Fibroblast of lung (primary cell): ENCODE measurements around the gene INTU. TPM values are rescaled to one million over a fixed set of nuclear protein-coding genes. Genes with fewer than 3 reads are reported as not detected.
A peak's percentile ranks its signal among the peaks of the same experiment; 100 is the strongest.
"Not testable (repeated sequence)": the region's sequence is repeated elsewhere in the genome, so short reads cannot be mapped to it uniquely, and the experiment has no call there.

Experiments used
- DNase-seq, 2 donors: peaks; one replicate each; pipeline versions ENCODE4 v3.0.0 to v3.0.0-alpha.2; 2010; ENCODE audit warnings: low read depth in 2 of 2
- H2AFZ ChIP-seq: 2 replicates; pipeline ENCODE4 v1.5.1; 2012; ENCODE audit warnings: low read length, control low read depth, inconsistent platforms
- H3K27ac ChIP-seq: 2 replicates; pipeline ENCODE4 v1.5.1; 2011; ENCODE audit warnings: low read length, control low read depth; ENCODE audit not compliant: insufficient read depth
- H3K27me3 ChIP-seq: 2 replicates; pipeline ENCODE4 v1.5.1; 2011; ENCODE audit warnings: mild to moderate bottlenecking, low read length; ENCODE audit not compliant: control insufficient read depth, insufficient read depth
- H3K36me3 ChIP-seq: 2 replicates; pipeline ENCODE4 v1.5.1; 2011; ENCODE audit warnings: low read length; ENCODE audit not compliant: control insufficient read depth, insufficient read depth
- H3K4me1 ChIP-seq: 2 replicates; pipeline ENCODE4 v1.5.1; 2011; ENCODE audit warnings: low read length; ENCODE audit not compliant: control insufficient read depth, insufficient read depth; ENCODE audit errors: extremely low read depth
- H3K4me2 ChIP-seq: 2 replicates; pipeline ENCODE4 v1.5.1; 2011; ENCODE audit warnings: low read length, control low read depth; ENCODE audit not compliant: insufficient read depth; ENCODE audit errors: extremely low read depth
- H3K4me3 ChIP-seq, 4 experiments: fragments of 200-600 bp in 1 of 4; sonication (generic) in 1 of 4; replicated peaks in 1 of 4; 2 replicates each; pipeline ENCODE4 v1.5.1; 2011 to 2016; ENCODE audit warnings: low read length in 4 of 4, low read depth in 3 of 4, mild to moderate bottlenecking in 3 of 4, control low read depth in 2 of 4, inconsistent platforms in 1 of 4, mixed read lengths in 1 of 4; ENCODE audit not compliant: insufficient read depth in 1 of 4; ENCODE audit errors: control extremely low read depth in 1 of 4
- H3K79me2 ChIP-seq: 2 replicates; pipeline ENCODE4 v1.5.1; 2012; ENCODE audit warnings: mild to moderate bottlenecking, low read length, inconsistent platforms; ENCODE audit not compliant: control insufficient read depth, insufficient read depth
- H3K9ac ChIP-seq: 2 replicates; pipeline ENCODE4 v1.5.1; 2011; ENCODE audit warnings: mild to moderate bottlenecking, low read length, control low read depth; ENCODE audit not compliant: insufficient read depth
- H3K9me3 ChIP-seq: 2 replicates; pipeline ENCODE4 v1.5.1; 2012; ENCODE audit warnings: low read depth, low read length; ENCODE audit not compliant: control insufficient read depth, insufficient read depth
- H4K20me1 ChIP-seq: 2 replicates; pipeline ENCODE4 v1.5.1; 2011; ENCODE audit warnings: low read length; ENCODE audit not compliant: control insufficient read depth, insufficient read depth; ENCODE audit errors: extremely low read depth
- EZH2 ChIP-seq: IDR thresholded peaks from 2 replicates; pipeline ENCODE4 v1.5.1; 2012; ENCODE audit warnings: low read length, control low read depth, mild to moderate bottlenecking; ENCODE audit errors: missing control alignments
- polyA minus RNA-seq: library from RNA; depleted of rRNA, polyadenylated mRNA; stranded (reverse); fragments of >200 nt; gene quantifications from 2 replicates; pipeline ENCODE4 v1.2.3, GENCODE V29; 2011; ENCODE audit warnings: low replicate concordance
- polyA plus RNA-seq, 2 donors: library from polyadenylated mRNA; depleted of rRNA in 1 of 2; stranded (reverse) in 1 of 2; unstranded in 1 of 2; fragments of >200 nt; gene quantifications; 2 replicates each; pipeline ENCODE4 v1.2.1, GENCODE V29; 2011 to 2012; ENCODE audit warnings: missing spikeins in 1 of 2
- total RNA-seq: library from RNA; depleted of rRNA; stranded (reverse); fragments of >200 nt; gene quantifications from 2 replicates; pipeline ENCODE4 v1.2.1, GENCODE V29; 2014
- TF ChIP-seq, protein P1 (sequence below), 2 donors: IDR thresholded peaks in 1 of 2; conservative IDR thresholded peaks in 1 of 2; 1 replicate in 1 of 2; 2 replicates in 1 of 2; pipeline ENCODE4 v1.5.1; 2011 to 2012; ENCODE audit warnings: low read length in 2 of 2, control low read depth in 1 of 2, inconsistent platforms in 1 of 2, low read depth in 1 of 2, mild to moderate bottlenecking in 1 of 2

The INTU gene
- total RNA-seq (9.5 and 9.6 TPM in 2 replicates), polyA plus RNA-seq (2.4 and 5.6 TPM in 2 replicates), polyA minus RNA-seq (1.3 and 2.5 TPM in 2 replicates)
- 1.3 and 2.5 TPM in 2 replicates for polyA plus RNA-seq (2012)

- Histone ChIP-seq H3K4me2 (peak within 1 kb of the TSS; percentile 99), H3K4me1 (peaks cover 3% of the 10 kb centered on the region), H3K4me3 (peak within 1 kb of the TSS; percentile 63 to 92 (median 70)), H3K9ac (peak within 1 kb of the TSS; percentile 59), H3K79me2 (no peaks in the 10 kb centered on the region), H2AFZ (peak within 1 kb of the TSS; percentile 95), H4K20me1 (no peaks in the 10 kb centered on the region), H3K27me3 (no peaks in the 10 kb centered on the region), H3K36me3 (no peaks in the 10 kb centered on the region), H3K27ac (peak within 1 kb of the TSS; percentile 66), H3K9me3 (no peaks in the 10 kb centered on the region)
- TF ChIP-seq, protein P1, sequence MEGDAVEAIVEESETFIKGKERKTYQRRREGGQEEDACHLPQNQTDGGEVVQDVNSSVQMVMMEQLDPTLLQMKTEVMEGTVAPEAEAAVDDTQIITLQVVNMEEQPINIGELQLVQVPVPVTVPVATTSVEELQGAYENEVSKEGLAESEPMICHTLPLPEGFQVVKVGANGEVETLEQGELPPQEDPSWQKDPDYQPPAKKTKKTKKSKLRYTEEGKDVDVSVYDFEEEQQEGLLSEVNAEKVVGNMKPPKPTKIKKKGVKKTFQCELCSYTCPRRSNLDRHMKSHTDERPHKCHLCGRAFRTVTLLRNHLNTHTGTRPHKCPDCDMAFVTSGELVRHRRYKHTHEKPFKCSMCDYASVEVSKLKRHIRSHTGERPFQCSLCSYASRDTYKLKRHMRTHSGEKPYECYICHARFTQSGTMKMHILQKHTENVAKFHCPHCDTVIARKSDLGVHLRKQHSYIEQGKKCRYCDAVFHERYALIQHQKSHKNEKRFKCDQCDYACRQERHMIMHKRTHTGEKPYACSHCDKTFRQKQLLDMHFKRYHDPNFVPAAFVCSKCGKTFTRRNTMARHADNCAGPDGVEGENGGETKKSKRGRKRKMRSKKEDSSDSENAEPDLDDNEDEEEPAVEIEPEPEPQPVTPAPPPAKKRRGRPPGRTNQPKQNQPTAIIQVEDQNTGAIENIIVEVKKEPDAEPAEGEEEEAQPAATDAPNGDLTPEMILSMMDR (conservative IDR thresholded peaks at IDR 0.05 in 1 of 2, IDR thresholded peaks at IDR 0.05 in 1 of 2; ENCODE audit: low read depth in 1 of 2, low read length in 2 of 2): no peak
- TF ChIP-seq EZH2: no peak
- peak; percentile 96 to 98 for DNase-seq
Measured at GRCh38 chr4:127632420-127633403, at the start of gene INTU. Gene INTU, plus strand, starts transcription at chr4:127632957. Its CDS starts 78 bp downstream, at chr4:127633035.

GRCh38 chr4:127586496-127586895 lies 46.3 kb upstream of the INTU start:
- H2AFZ ChIP-seq, H3K9me3 ChIP-seq, H3K4me3 ChIP-seq, H3K27ac ChIP-seq, H3K9ac ChIP-seq, H4K20me1 ChIP-seq, H3K27me3 ChIP-seq, H3K4me2 ChIP-seq, H3K79me2 ChIP-seq, H3K4me1 ChIP-seq, H3K36me3 ChIP-seq: not testable (repeated sequence)
- DNase-seq: peak in 1 of 2 donors; percentile 49

DNA sequence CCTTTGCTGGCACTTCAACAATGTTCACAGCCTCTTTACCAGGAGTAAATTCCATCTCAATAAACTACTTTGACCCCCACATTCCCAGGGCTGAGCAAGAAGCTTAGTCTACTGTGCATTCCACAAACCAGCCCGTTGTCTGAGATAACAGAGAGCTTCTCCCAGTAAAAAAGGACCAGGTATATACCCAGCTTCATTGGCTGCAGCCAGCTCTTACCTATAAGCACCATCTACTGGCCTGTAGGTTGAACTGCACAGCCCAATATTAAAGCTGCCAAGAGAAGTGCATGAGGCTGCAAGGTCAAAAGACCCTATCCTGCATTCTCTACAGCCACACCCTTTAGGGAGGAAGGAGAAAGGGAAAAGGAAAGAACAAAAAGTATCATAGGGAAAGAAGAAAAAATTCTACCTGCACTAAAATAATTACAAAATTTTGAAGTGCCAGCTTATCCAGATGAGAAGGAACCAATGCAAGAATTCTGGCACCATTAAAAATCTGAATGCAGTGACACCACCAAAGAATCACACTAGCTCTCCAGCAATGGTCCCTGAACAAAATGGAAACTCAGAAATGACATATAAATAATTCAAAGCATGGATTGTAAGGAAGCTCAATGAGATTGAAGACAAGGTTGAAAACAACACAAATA lies 45.7 kb upstream of the INTU start:
- Histone ChIP-seq H3K4me2 (no peak overlapping the region), H3K36me3 (no peaks in the 10 kb centered on the region), H3K27ac (no peak overlapping the region)

GRCh38 chr4:127589153-127589552 lies 43.6 kb upstream of the INTU start:
- not testable (repeated sequence) for H3K9ac ChIP-seq, H3K36me3 ChIP-seq, H4K20me1 ChIP-seq, H3K9me3 ChIP-seq, DNase-seq, H3K4me2 ChIP-seq, H3K4me1 ChIP-seq, H3K79me2 ChIP-seq, H3K27me3 ChIP-seq, H3K27ac ChIP-seq, H2AFZ ChIP-seq, H3K4me3 ChIP-seq

More for the DNA sequence above, 45.7 kb upstream of the INTU start:
- Histone ChIP-seq H3K4me1 (no peaks in the 10 kb centered on the region), H3K9ac (no peak overlapping the region), H3K9me3 (no peaks in the 10 kb centered on the region), H2AFZ (no peak overlapping the region), H4K20me1 (no peaks in the 10 kb centered on the region), H3K79me2 (no peaks in the 10 kb centered on the region), H3K27me3 (no peaks in the 10 kb centered on the region), H3K4me3 (no peak overlapping the region)
- TF ChIP-seq, protein P1 (conservative IDR thresholded peaks at IDR 0.05 in 1 of 2, IDR thresholded peaks at IDR 0.05 in 1 of 2; ENCODE audit: low read depth in 1 of 2, low read length in 2 of 2): peak; percentile 79 to 93
- TF ChIP-seq EZH2: no peak
- DNase-seq: peak; percentile 51
